NCI-H1694 treated with DMSO at 0.1 percent for 48 hours (cell line): Measurements from ENCODE around the gene NOD2.

Experiments
- DNase-seq: peaks from one replicate; lab custom pipeline; 2025; lab: John Stamatoyannopoulos, UW

The NOD2 gene

GRCh38 chr16:50742576-50743200 is 49.3 kb downstream of the NOD2 start:
- DNase-seq, result no peak

GRCh38 chr16:50743581-50744225 is 50.3 kb downstream of the NOD2 start:
- DNase-seq, result no peak

DNA sequence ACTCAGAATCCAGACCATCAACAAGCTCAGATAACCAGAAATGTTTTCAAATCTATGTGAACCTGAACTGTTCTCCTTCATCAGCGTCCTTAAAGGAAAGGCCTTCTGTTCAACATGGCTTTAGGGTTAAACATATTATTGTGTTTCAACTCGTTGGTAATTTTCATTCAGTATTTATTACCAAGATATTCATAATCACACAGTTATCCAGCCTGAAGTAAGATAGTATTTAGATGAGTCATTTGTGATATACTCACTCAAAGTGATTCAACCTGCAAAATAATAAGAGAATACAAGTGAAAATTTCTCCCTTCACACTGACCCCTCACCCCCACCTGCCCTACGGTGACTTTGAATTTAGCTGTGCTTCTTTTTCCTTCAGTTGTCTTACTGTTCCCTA is 51.5 kb downstream of the NOD2 start:
- no peak for DNase-seq

- no peak for DNase-seq
Observed at GRCh38 chr16:50745940-50746339, 52.5 kb downstream of the NOD2 start.

GRCh38 chr16:50747207-50747956 is 54.0 kb downstream of the NOD2 start:
- DNase-seq, result peak; percentile 25

- no peak for DNase-seq
Observed at GRCh38 chr16:50751528-50751927, 58.1 kb downstream of the NOD2 start.

- DNase-seq, result no peak
Observed at GRCh38 chr16:50752471-50753235, 59.2 kb downstream of the NOD2 start.

GRCh38 chr16:50756473-50756872 is 63.1 kb downstream of the NOD2 start:
- no peak for DNase-seq

- no peak for DNase-seq
Observed at GRCh38 chr16:50761267-50761666, 67.9 kb downstream of the NOD2 start.

- DNase-seq, result no peak
Observed at GRCh38 chr16:50762241-50762640, 68.8 kb downstream of the NOD2 start.

GRCh38 chr16:50763211-50763610 is 69.8 kb downstream of the NOD2 start:
- DNase-seq, result no peak

GRCh38 chr16:50765260-50765659 is 71.9 kb downstream of the NOD2 start:
- no peak for DNase-seq

- DNase-seq, result no peak
Observed at GRCh38 chr16:50765861-50766260, 72.5 kb downstream of the NOD2 start.

GRCh38 chr16:50767197-50767596 is 73.8 kb downstream of the NOD2 start:
- DNase-seq, result no peak

GRCh38 chr16:50771366-50771765 is 78.0 kb downstream of the NOD2 start:
- DNase-seq, result no peak

DNA sequence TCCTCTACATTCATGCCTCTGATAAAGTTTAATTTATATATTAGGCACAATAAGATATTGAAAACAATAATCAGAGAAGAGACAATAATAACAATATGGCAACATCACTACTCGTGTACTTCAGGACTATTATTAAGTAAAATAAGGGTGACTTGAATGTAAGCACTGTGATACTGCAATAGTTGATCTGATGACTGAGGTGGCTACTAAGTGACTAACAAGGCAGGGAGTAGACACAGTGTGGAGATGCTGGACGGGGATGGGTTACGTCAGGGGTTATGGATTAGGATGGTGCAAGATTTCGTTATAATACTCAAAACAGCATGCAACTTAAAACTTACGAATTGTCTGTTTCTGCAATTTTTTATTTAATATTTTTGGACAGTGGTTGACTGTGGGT is 81.0 kb downstream of the NOD2 start:
- DNase-seq, result no peak

DNA sequence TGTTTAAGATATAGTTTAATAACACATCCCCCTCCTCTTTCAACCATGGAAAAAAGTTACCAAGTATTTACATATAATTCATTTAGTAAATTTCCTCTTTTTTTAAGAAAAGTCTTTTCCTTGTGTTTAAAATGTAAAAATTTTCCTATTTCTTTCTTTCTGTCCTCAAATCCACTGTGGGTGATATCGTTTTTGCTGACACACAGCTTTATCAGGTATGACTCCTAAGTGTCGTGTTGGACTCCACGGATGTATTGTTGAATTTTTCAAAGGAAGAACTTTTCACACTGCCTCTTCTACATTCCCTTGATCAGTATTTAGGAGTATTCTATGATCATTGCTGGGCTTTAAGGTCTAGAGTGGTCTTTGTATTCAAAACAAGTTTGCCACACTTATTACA is 81.6 kb downstream of the NOD2 start:
- DNase-seq, result no peak

DNA sequence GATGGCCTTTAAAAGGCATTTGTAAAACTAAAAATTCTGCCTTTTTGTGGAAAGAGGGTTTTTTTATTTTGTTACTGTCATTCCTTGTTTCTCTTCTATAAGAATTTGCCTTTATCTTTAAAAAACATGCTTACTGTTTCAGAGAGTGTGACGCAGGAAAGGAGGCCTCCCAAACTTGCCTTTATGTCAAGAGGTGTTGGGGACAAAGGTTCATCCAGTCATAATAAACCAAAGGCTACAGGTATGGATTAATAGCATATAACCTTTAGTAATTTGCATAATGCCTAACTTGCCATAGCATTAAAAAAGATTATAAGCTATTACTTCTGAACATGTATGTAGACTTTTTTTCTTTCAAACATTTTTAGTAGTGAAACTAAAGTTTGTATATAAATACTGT is 82.6 kb downstream of the NOD2 start:
- no peak for DNase-seq

DNA sequence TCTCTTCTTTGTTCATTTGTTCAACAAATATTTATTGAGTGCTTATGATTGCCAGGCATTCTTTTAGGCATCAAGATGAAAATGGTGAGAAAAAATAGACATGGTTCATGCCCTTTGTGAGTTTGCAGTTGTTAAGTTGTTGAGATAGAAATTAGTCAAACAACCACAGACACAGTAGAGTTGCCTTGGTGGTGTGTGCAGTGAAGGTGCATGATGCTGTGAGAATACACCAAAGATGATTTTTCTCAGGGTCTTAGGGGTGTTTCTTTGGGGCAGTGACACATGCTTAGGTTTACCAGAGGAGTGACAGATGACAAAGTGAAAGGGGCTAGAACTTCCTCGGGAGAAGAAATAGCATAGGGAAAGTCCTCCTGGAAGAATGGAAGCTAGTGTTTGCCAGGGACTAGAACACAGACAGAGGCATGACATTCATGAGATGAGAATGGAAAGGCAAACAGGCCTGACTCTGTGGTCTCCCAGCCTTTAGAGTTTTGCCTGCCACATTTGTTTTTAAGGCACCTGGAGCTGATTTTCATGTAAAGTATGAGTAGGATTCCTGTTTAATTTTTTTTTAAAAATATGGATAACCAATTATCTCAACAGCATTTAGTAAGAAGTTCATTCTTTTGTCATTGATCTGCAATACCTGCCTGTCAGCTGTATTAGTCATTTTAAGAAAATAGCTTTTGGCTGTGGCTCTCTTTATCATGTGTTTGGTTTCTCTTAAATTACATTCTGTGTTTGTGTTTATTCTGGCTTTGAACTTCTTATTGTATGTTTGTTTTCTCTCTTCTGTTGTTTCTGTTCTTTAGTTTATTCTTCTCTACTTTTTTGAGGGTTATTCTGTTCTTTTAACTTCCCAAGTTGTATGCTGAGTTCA is 85.1 kb downstream of the NOD2 start:
- DNase-seq, result no peak

DNA sequence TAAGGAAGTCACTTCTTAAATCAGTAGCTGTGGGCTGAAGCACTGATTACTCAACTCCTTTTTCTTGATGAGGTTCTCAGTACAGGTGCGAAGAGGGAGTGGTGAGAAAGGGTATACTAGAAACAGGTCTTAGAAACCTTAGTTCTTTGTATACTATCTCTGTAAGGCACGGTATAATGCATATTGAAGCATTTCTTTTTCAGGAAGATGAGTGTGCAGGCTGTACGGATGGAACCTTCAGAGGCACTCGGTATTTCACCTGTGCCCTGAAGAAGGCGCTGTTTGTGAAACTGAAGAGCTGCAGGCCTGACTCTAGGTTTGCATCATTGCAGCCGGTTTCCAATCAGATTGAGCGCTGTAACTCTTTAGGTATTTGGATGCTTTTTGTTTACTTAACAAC is 87.6 kb downstream of the NOD2 start:
- no peak for DNase-seq

DNA sequence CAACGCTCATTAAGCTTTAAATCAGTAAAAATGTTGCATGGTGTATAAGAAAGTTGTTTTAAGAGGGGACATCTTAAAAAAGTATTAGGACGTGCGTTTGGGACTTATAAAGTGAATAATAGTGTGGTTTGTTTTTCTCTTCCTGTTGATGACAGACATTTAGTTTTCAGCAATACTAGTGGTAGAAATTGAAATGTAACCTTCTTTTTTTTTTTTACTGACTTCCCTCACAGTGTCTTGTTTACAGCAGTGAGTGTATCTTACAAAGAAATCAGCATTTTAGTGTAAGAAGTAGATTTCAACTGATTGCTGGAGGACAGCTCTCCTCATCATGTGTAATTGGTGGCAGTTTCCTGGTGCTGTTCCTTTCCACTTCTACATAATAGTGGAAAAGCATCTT is 88.1 kb downstream of the NOD2 start:
- no peak for DNase-seq
